GM18520 (cell line): ENCODE measurements around the gene PARD3B.

ENCODE experiments used
- ATAC-seq: cut with Tn5 transposase; IDR thresholded peaks from one replicate; pipeline ENCODE4 v1.9.1; 2021; ENCODE audit not compliant: unreplicated experiment

The PARD3B gene

GRCh38 chr2:204824751-204825453 is 279.6 kb downstream of the PARD3B start:
- ATAC-seq: no peak

GRCh38 chr2:204825681-204826080 is 280.4 kb downstream of the PARD3B start:
- ATAC-seq: no peak

GRCh38 chr2:204827701-204828590 is 282.7 kb downstream of the PARD3B start:
- ATAC-seq: no peak

GRCh38 chr2:204834716-204835384 is 289.6 kb downstream of the PARD3B start:
- no peak for ATAC-seq

GRCh38 chr2:204835786-204836185 is 290.5 kb downstream of the PARD3B start:
- ATAC-seq: no peak

- no peak for ATAC-seq
Observed at GRCh38 chr2:204840504-204840903, 295.2 kb downstream of the PARD3B start.

GRCh38 chr2:204842068-204842467 is 296.8 kb downstream of the PARD3B start:
- ATAC-seq: no peak

- ATAC-seq: no peak
Observed at GRCh38 chr2:204842661-204843485, 297.6 kb downstream of the PARD3B start.

- no peak for ATAC-seq
Observed at GRCh38 chr2:204846471-204846870, 301.2 kb downstream of the PARD3B start.

- no peak for ATAC-seq
Observed at GRCh38 chr2:204849892-204850291, 304.6 kb downstream of the PARD3B start.

- no peak for ATAC-seq
Observed at GRCh38 chr2:204850581-204850980, 305.3 kb downstream of the PARD3B start.

- no peak for ATAC-seq
Observed at GRCh38 chr2:204853905-204854304, 308.6 kb downstream of the PARD3B start.

GRCh38 chr2:204860274-204860673 is 315.0 kb downstream of the PARD3B start:
- no peak for ATAC-seq

GRCh38 chr2:204862809-204863208 is 317.5 kb downstream of the PARD3B start:
- ATAC-seq: no peak

GRCh38 chr2:204863336-204863735 is 318.1 kb downstream of the PARD3B start:
- ATAC-seq: no peak

- no peak for ATAC-seq
Observed at GRCh38 chr2:204869132-204869823, 324.0 kb downstream of the PARD3B start.

- no peak for ATAC-seq
Observed at GRCh38 chr2:204870053-204870452, 324.8 kb downstream of the PARD3B start.

- no peak for ATAC-seq
Observed at GRCh38 chr2:204871231-204871953, 326.1 kb downstream of the PARD3B start.

- ATAC-seq: no peak
Observed at GRCh38 chr2:204876311-204876710, 331.0 kb downstream of the PARD3B start.

- ATAC-seq: no peak
Observed at GRCh38 chr2:204877691-204878090, 332.4 kb downstream of the PARD3B start.
